Panc1 (cell line): ENCODE measurements around the gene ZBTB7C. TPM values are rescaled to one million over a fixed set of nuclear protein-coding genes. Genes with fewer than 3 reads are reported as not detected.

Source experiments
- ATAC-seq: fragments of 200-7000 bp; cut with Tn5 transposase; 2 replicates; pipeline ENCODE4 v1.9.1; 2020; ENCODE audit warnings: mild to moderate bottlenecking, moderate library complexity
- BruUV-seq: library from RNA; stranded (reverse); fragments of 400-500 nt; replicated peaks from 2 replicates; lab custom pipeline; 2021; lab: Mats Ljungman, UMichigan
- CTCF ChIA-PET: fragments of 300-600 bp; sonication (Branson Sonifier 250); formaldehyde crosslinking; loops from one replicate; lab custom pipeline; 2022; ENCODE audit warnings: antibody characterized with exemption; lab: Charles Lee
- POLR2A ChIA-PET: fragments of 300-600 bp; sonication (Branson Sonifier 250); formaldehyde crosslinking; loops from one replicate; lab custom pipeline; 2022; ENCODE audit warnings: antibody characterized with exemption; lab: Charles Lee
- DNase-seq: peaks from one replicate; pipeline ENCODE4 v3.0.0-alpha.2; 2010; ENCODE audit warnings: low read depth, low spot score
- H3K27ac ChIP-seq: 2 replicates; pipeline ENCODE4 v1.5.1; 2011; ENCODE audit warnings: mild to moderate bottlenecking, low read length, inconsistent platforms
- H3K27me3 ChIP-seq: fragments of 200-500 bp; sonication (Bioruptor generic); 2 replicates; pipeline ENCODE4 v1.6.0; 2014; ENCODE audit warnings: low read length, inconsistent platforms; ENCODE audit not compliant: control insufficient read depth, insufficient read depth
- H3K36me3 ChIP-seq: fragments of 200-500 bp; sonication (Bioruptor generic); 2 replicates; pipeline ENCODE4 v1.5.1; 2014; ENCODE audit warnings: inconsistent platforms, mild to moderate bottlenecking, low read length, moderate library complexity; ENCODE audit not compliant: control insufficient read depth, insufficient read depth
- H3K4me1 ChIP-seq: 2 replicates; pipeline ENCODE4 v1.5.1; 2011; ENCODE audit warnings: inconsistent platforms, mild to moderate bottlenecking, low read length, moderate library complexity; ENCODE audit not compliant: control insufficient read depth, insufficient read depth
- H3K4me3 ChIP-seq, 2 experiments: 2 replicates each; pipeline ENCODE4 v1.5.1; 2011 to 2012; ENCODE audit warnings: low read depth in 2 of 2, low read length in 2 of 2, mild to moderate bottlenecking in 2 of 2, inconsistent platforms in 1 of 2, moderate library complexity in 1 of 2
- H3K9me3 ChIP-seq: fragments of 200-500 bp; sonication (Bioruptor generic); 2 replicates; pipeline ENCODE4 v1.5.1; 2014; ENCODE audit warnings: low read depth, mild to moderate bottlenecking, inconsistent platforms, low read length, moderate library complexity; ENCODE audit not compliant: control insufficient read depth, insufficient read depth
- POLR2AphosphoS5 ChIP-seq: IDR thresholded peaks from 2 replicates; pipeline ENCODE4 v1.6.1; 2012; ENCODE audit warnings: mild to moderate bottlenecking, low read depth, low read length, moderate library complexity
- REST ChIP-seq, 2 experiments: IDR thresholded peaks; 2 replicates each; pipeline ENCODE4 v1.6.1; 2011 to 2012; ENCODE audit warnings: low read depth in 2 of 2, control low read depth in 1 of 2, low read length in 1 of 2, mild to moderate bottlenecking in 1 of 2, moderate library complexity in 1 of 2; ENCODE audit not compliant: insufficient read depth in 1 of 2
- SIN3A ChIP-seq: IDR thresholded peaks from 2 replicates; pipeline ENCODE4 v1.6.1; 2012; ENCODE audit warnings: low read depth, mild to moderate bottlenecking, low read length, moderate library complexity, borderline replicate concordance; ENCODE audit not compliant: insufficient read depth
- TCF7L2 ChIP-seq: IDR thresholded peaks from 2 replicates; pipeline ENCODE4 v1.6.1; 2011; ENCODE audit warnings: mild to moderate bottlenecking, low read depth, low read length, inconsistent platforms
- in situ Hi-C: cut with HindIII; loops from 2 replicates; pipeline ENCODE4 v1.10.0; 2016; ENCODE audit warnings: low sequenced_read_pairs, low pct_unique_long_range_greater_than_20kb
- intact Hi-C: fragments of 100-400 bp; cut with micrococcal nuclease; formaldehyde crosslinking; loops from one replicate; pipeline ENCODE4 v1.10.0; 2022; ENCODE audit not compliant: unreplicated experiment
- total RNA-seq: library from RNA; stranded (reverse); gene quantifications from one replicate; pipeline ENCODE4 v1.2.1, GENCODE V29; 2021; ENCODE audit not compliant: unreplicated experiment
- TF ChIP-seq, protein P1 (sequence below): fragments of 450-650 bp; IDR thresholded peaks from 2 replicates; pipeline ENCODE4 v1.5.1; 2017; ENCODE audit warnings: mild to moderate bottlenecking

ZBTB7C gene
- total RNA-seq, 1 experiment from 2014 or later = 0.03 TPM

DNA sequence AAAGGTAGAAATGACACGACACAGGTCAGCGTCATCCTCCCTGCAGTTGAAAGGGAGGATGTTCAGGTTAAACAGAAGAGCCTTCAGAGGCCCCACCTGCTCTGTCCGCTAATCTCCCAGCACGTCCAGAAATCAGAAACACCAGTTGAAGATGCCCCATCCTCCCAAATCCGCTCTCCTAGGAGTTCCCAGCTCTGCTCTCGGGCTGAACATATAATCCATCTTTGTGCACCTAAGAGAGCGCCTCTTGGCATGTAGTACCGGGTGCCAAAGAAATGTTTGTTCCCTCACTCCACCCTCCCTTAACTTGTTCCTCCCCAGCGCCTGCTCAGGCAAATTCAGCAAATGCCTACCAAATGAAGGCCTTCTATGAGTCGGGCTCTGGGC, 333.5 kb downstream of the ZBTB7C start:
- H3K27me3 ChIP-seq = no peaks in the 10 kb centered on the region
- intact Hi-C loops (no loop called here), in situ Hi-C loops (no loop called here)
- H3K36me3 ChIP-seq = no peaks in the 10 kb centered on the region
- no peaks in the 10 kb centered on the region for H3K4me1 ChIP-seq
- ATAC-seq (no peak), DNase-seq (no peak)
- H3K27ac ChIP-seq = no peak overlapping the region
- ChIA-PET CTCF (no interaction called here), POLR2A (no interaction called here)
- TF ChIP-seq REST (IDR thresholded peaks at IDR 0.05; ENCODE audit: insufficient read depth in 1 of 2, low read depth in 2 of 2, low read length in 1 of 2) (no peak), TCF7L2 (no peak), SIN3A (no peak), POLR2AphosphoS5 (no peak)
- TF ChIP-seq, protein P1, sequence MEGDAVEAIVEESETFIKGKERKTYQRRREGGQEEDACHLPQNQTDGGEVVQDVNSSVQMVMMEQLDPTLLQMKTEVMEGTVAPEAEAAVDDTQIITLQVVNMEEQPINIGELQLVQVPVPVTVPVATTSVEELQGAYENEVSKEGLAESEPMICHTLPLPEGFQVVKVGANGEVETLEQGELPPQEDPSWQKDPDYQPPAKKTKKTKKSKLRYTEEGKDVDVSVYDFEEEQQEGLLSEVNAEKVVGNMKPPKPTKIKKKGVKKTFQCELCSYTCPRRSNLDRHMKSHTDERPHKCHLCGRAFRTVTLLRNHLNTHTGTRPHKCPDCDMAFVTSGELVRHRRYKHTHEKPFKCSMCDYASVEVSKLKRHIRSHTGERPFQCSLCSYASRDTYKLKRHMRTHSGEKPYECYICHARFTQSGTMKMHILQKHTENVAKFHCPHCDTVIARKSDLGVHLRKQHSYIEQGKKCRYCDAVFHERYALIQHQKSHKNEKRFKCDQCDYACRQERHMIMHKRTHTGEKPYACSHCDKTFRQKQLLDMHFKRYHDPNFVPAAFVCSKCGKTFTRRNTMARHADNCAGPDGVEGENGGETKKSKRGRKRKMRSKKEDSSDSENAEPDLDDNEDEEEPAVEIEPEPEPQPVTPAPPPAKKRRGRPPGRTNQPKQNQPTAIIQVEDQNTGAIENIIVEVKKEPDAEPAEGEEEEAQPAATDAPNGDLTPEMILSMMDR = no peak
- no peaks in the 10 kb centered on the region for H3K9me3 ChIP-seq
- BruUV-seq = no TSS peak
- H3K4me3 ChIP-seq = no peak overlapping the region

GRCh38 chr18:48074929-48075706, 334.1 kb downstream of the ZBTB7C start:
- no peaks in the 10 kb centered on the region for H3K4me1 ChIP-seq
- H3K27me3 ChIP-seq = no peaks in the 10 kb centered on the region
- no peaks in the 10 kb centered on the region for H3K36me3 ChIP-seq
- in situ Hi-C loops (no loop called here), intact Hi-C loops (no loop called here)
- H3K4me3 ChIP-seq = no peak overlapping the region
- TF ChIP-seq SIN3A (no peak), REST (IDR thresholded peaks at IDR 0.05; ENCODE audit: insufficient read depth in 1 of 2, low read depth in 2 of 2, low read length in 1 of 2) (no peak), POLR2AphosphoS5 (no peak), TCF7L2 (no peak)
- TF ChIP-seq, protein P1 = no peak
- DNase-seq (no peak), ATAC-seq (no peak)
- ChIA-PET POLR2A (no interaction called here), CTCF (no interaction called here)
- BruUV-seq = no TSS peak
- no peaks in the 10 kb centered on the region for H3K9me3 ChIP-seq
- H3K27ac ChIP-seq = no peak overlapping the region
